Activated naive CD8-positive, alpha-beta T cell treated with anti-CD3 and anti-CD28 coated beads, Interleukin-2, amount 10 ng/mL, durations not matched to agents 7 days and 5 days (primary cell): Measurements from ENCODE around the gene POLE. TPM values are rescaled to one million over a fixed set of nuclear protein-coding genes. Genes with fewer than 3 reads are reported as not detected.

ENCODE experiments used
- ATAC-seq: fragments of 150-1000 bp; cut with Tn5 transposase; one replicate; pipeline ENCODE4 v1.10.0; 2021; ENCODE audit warnings: low read depth, moderate library complexity
- POLR2A ChIA-PET: fragments of 350-600 bp; sonication (Branson Sonifier 250); formaldehyde crosslinking; loops from one replicate; lab custom pipeline; 2021; ENCODE audit warnings: antibody characterized with exemption; lab: Charles Lee
- DNase-seq: peaks from one replicate; pipeline ENCODE4 v3.0.0; 2021
- H3K27ac Mint-ChIP-seq: one replicate; pipeline ENCODE4 v1.8.0; 2022; ENCODE audit warnings: mild to moderate bottlenecking, mixed read lengths
- H3K27me3 Mint-ChIP-seq: one replicate; pipeline ENCODE4 v1.8.0; 2022; ENCODE audit warnings: mild to moderate bottlenecking, moderate library complexity, mixed read lengths
- H3K36me3 Mint-ChIP-seq: one replicate; pipeline ENCODE4 v1.8.0; 2021; ENCODE audit warnings: mild to moderate bottlenecking, mixed read lengths
- H3K4me1 Mint-ChIP-seq: one replicate; pipeline ENCODE4 v1.8.0; 2021; ENCODE audit warnings: mixed read lengths
- H3K4me3 Mint-ChIP-seq: one replicate; pipeline ENCODE4 v1.8.0; 2022; ENCODE audit warnings: mild to moderate bottlenecking, moderate library complexity, mixed read lengths
- H3K9me3 Mint-ChIP-seq: one replicate; pipeline ENCODE4 v1.8.0; 2021; ENCODE audit warnings: mixed read lengths
- total RNA-seq, 2 experiments: library from RNA; stranded (reverse); gene quantifications; one replicate each; pipeline ENCODE4 v1.2.3, GENCODE V29; 2021

Gene POLE
- total RNA-seq, 2 experiments from 2014 or later = 168 TPM

GRCh38 chr12:132620899-132621656 is 66.1 kb downstream of the POLE start:
- ATAC-seq (no peak), DNase-seq (no peak)
- Mint-ChIP-seq H3K4me3 (no peak overlapping the region), H3K36me3 (peaks cover 11% of the 10 kb centered on the region), H3K27ac (no peak overlapping the region), H3K27me3 (peaks cover 22% of the 10 kb centered on the region), H3K4me1 (peaks cover 4% of the 10 kb centered on the region), H3K9me3 (peaks cover 3% of the 10 kb centered on the region)
- POLR2A ChIA-PET = interaction anchor here (1.1 kb wide), 1 partner anchor 180 kb away, joined by 3 read pairs; no protein-coding TSS in a partner anchor

GRCh38 chr12:132620113-132620898 is 66.8 kb downstream of the POLE start:
- DNase-seq = no peak
- POLR2A ChIA-PET = interaction anchor here (1.1 kb wide), 1 partner anchor 179 kb away, joined by 3 read pairs; no protein-coding TSS in a partner anchor
- H3K27ac Mint-ChIP-seq = no peak overlapping the region
- H3K27me3 Mint-ChIP-seq = peaks cover 26% of the 10 kb centered on the region
- H3K4me3 Mint-ChIP-seq = no peak overlapping the region
- peaks cover 3% of the 10 kb centered on the region for H3K9me3 Mint-ChIP-seq
- peaks cover 4% of the 10 kb centered on the region for H3K4me1 Mint-ChIP-seq
- ATAC-seq = peak; percentile 17
- H3K36me3 Mint-ChIP-seq = peaks cover 11% of the 10 kb centered on the region

- Mint-ChIP-seq H3K4me3 (no peak overlapping the region), H3K4me1 (peaks cover 6% of the 10 kb centered on the region), H3K36me3 (peaks cover 8% of the 10 kb centered on the region), H3K27me3 (peaks cover 31% of the 10 kb centered on the region), H3K9me3 (peaks cover 3% of the 10 kb centered on the region), H3K27ac (no peak overlapping the region)
- DNase-seq (no peak), ATAC-seq (no peak)
- POLR2A ChIA-PET = no interaction called here
Measured at GRCh38 chr12:132619386-132620112, 67.6 kb downstream of the POLE start.

- ATAC-seq (no peak), DNase-seq (no peak)
- peaks cover 3% of the 10 kb centered on the region for H3K9me3 Mint-ChIP-seq
- H3K4me1 Mint-ChIP-seq = peaks cover 6% of the 10 kb centered on the region
- POLR2A ChIA-PET = no interaction called here
- peaks cover 31% of the 10 kb centered on the region for H3K27me3 Mint-ChIP-seq
- no peak overlapping the region for H3K4me3 Mint-ChIP-seq
- no peak overlapping the region for H3K27ac Mint-ChIP-seq
- peaks cover 8% of the 10 kb centered on the region for H3K36me3 Mint-ChIP-seq
Measured at GRCh38 chr12:132619071-132619385, 68.1 kb downstream of the POLE start.

- no peak within 1 kb of the TSS for H3K27ac Mint-ChIP-seq
- ATAC-seq (no peak), DNase-seq (no peak)
- H3K27me3 Mint-ChIP-seq = peaks cover 31% of the 10 kb centered on the region
- peaks cover 3% of the 10 kb centered on the region for H3K9me3 Mint-ChIP-seq
- POLR2A ChIA-PET = no interaction called here
- H3K4me1 Mint-ChIP-seq = peaks cover 6% of the 10 kb centered on the region
- peaks cover 8% of the 10 kb centered on the region for H3K36me3 Mint-ChIP-seq
- no peak within 1 kb of the TSS for H3K4me3 Mint-ChIP-seq
Measured at GRCh38 chr12:132618683-132619043, 68.5 kb downstream of the POLE start, which contains the start of gene P2RX2. TSS of gene P2RX2 (plus strand) at chr12:132618776. CDS start at chr12:132618817, 41 bp downstream.

- H3K4me1 Mint-ChIP-seq = peaks cover 6% of the 10 kb centered on the region
- no peak overlapping the region for H3K4me3 Mint-ChIP-seq
- peaks cover 7% of the 10 kb centered on the region for H3K36me3 Mint-ChIP-seq
- POLR2A ChIA-PET = no interaction called here
- H3K9me3 Mint-ChIP-seq = peaks cover 3% of the 10 kb centered on the region
- DNase-seq = no peak
- H3K27ac Mint-ChIP-seq = no peak overlapping the region
- H3K27me3 Mint-ChIP-seq = peaks cover 36% of the 10 kb centered on the region
- no peak for ATAC-seq
Measured at GRCh38 chr12:132617822-132618682, 69.1 kb downstream of the POLE start.

GRCh38 chr12:132617135-132617701 is 69.9 kb downstream of the POLE start:
- Mint-ChIP-seq H3K27ac (no peak overlapping the region), H3K36me3 (peaks cover 6% of the 10 kb centered on the region), H3K27me3 (peaks cover 41% of the 10 kb centered on the region), H3K4me1 (peaks cover 4% of the 10 kb centered on the region), H3K4me3 (no peak overlapping the region), H3K9me3 (peaks cover 3% of the 10 kb centered on the region)
- ATAC-seq (no peak), DNase-seq (no peak)
- POLR2A ChIA-PET = interaction anchor here (0.7 kb wide), 1 partner anchor 440 kb away, joined by 3 read pairs; no protein-coding TSS in a partner anchor

GRCh38 chr12:132615579-132616038 is 71.5 kb downstream of the POLE start:
- H3K4me1 Mint-ChIP-seq = peaks cover 4% of the 10 kb centered on the region
- H3K4me3 Mint-ChIP-seq = no peak overlapping the region
- no peak overlapping the region for H3K27ac Mint-ChIP-seq
- H3K36me3 Mint-ChIP-seq = peaks cover 6% of the 10 kb centered on the region
- POLR2A ChIA-PET = interaction anchor here (0.5 kb wide), 1 partner anchor 96 kb away, joined by 3 read pairs; no protein-coding TSS in a partner anchor
- H3K9me3 Mint-ChIP-seq = peaks cover 3% of the 10 kb centered on the region
- DNase-seq (no peak), ATAC-seq (no peak)
- H3K27me3 Mint-ChIP-seq = peaks cover 45% of the 10 kb centered on the region

GRCh38 chr12:132614861-132615578 is 72.1 kb downstream of the POLE start:
- ATAC-seq = peak; percentile 83
- POLR2A ChIA-PET = interaction anchor here (0.9 to 1.1 kb wide), 2 partner anchors 14 to 461 kb away, joined by 3 read pairs; no protein-coding TSS in a partner anchor
- H3K27me3 Mint-ChIP-seq = peaks cover 51% of the 10 kb centered on the region
- peaks cover 3% of the 10 kb centered on the region for H3K9me3 Mint-ChIP-seq
- no peak overlapping the region for H3K4me3 Mint-ChIP-seq
- DNase-seq = peak; percentile 85
- no peak overlapping the region for H3K27ac Mint-ChIP-seq
- peaks cover 6% of the 10 kb centered on the region for H3K36me3 Mint-ChIP-seq
- H3K4me1 Mint-ChIP-seq = peaks cover 4% of the 10 kb centered on the region

- Mint-ChIP-seq H3K4me3 (no peak overlapping the region), H3K27me3 (peaks cover 59% of the 10 kb centered on the region), H3K27ac (no peak overlapping the region), H3K36me3 (peaks cover 6% of the 10 kb centered on the region), H3K9me3 (peaks cover 3% of the 10 kb centered on the region), H3K4me1 (peaks cover 4% of the 10 kb centered on the region)
- DNase-seq = no peak
- ATAC-seq = no peak
- POLR2A ChIA-PET = no interaction called here
Measured at GRCh38 chr12:132614029-132614428, 73.1 kb downstream of the POLE start.

GRCh38 chr12:132611620-132612019 is 75.5 kb downstream of the POLE start:
- Mint-ChIP-seq H3K4me1 (peaks cover 7% of the 10 kb centered on the region), H3K27me3 (peaks cover 61% of the 10 kb centered on the region), H3K27ac (no peak overlapping the region), H3K36me3 (peaks cover under 1% of the 10 kb centered on the region), H3K9me3 (no peaks in the 10 kb centered on the region), H3K4me3 (no peak overlapping the region)
- DNase-seq = no peak
- ATAC-seq = no peak
- POLR2A ChIA-PET = interaction anchor here (1.0 kb wide), 1 partner anchor 10 kb away, joined by 3 read pairs; no protein-coding TSS in a partner anchor
